Measurements from ENCODE around the gene DMRTB1. TPM values are rescaled to one million over a fixed set of nuclear protein-coding genes. Genes with fewer than 3 reads are reported as not detected.

Gene DMRTB1
- total and polyA plus RNA-seq, 2 experiments from 2014 or later = not detected

GRCh38 chr1:53513846-53514245 lies 54.6 kb downstream of the DMRTB1 start:
- H3K79me2 ChIP-seq = no peaks in the 10 kb centered on the region
- no peak overlapping the region for H2AFZ ChIP-seq
- no peaks in the 10 kb centered on the region for H4K20me1 ChIP-seq (ENCODE audit: insufficient read depth, poor library complexity, severe bottlenecking)
- TF ChIP-seq EZH2 (IDR thresholded peaks at IDR 0.05; ENCODE audit: borderline replicate concordance) (no peak), EZH2phosphoT487 (IDR thresholded peaks at IDR 0.05; ENCODE audit: low read depth, severe bottlenecking, unreplicated experiment) (no peak), CTCF (IDR thresholded peaks at IDR 0.05; ENCODE audit: poor library complexity) (no peak)
- H3K27me3 ChIP-seq = no peaks in the 10 kb centered on the region
- no peaks in the 10 kb centered on the region for H3K36me3 ChIP-seq (replicated peaks; ENCODE audit: insufficient read depth, low read depth)
- no peak overlapping the region for H3K27ac ChIP-seq
- 95% methylated on average over 7 of the region's 7 CpGs for WGBS (ENCODE audit: low lambda C conversion rate, missing lambda C conversion rate)
- H3K4me2 ChIP-seq = no peak overlapping the region
- H3K9me2 ChIP-seq (replicated peaks; ENCODE audit: insufficient read depth) = no peaks in the 10 kb centered on the region
- no peaks in the 10 kb centered on the region for H3K9me3 ChIP-seq (ENCODE audit: low read depth)
- no peak overlapping the region for H3K4me3 ChIP-seq
- no peak for DNase-seq (ENCODE audit: low spot score)
- peaks cover 21% of the 10 kb centered on the region for H3K4me1 ChIP-seq (ENCODE audit: insufficient read depth)

- Histone ChIP-seq H3K9me3 (ENCODE audit: low read depth) (no peaks in the 10 kb centered on the region), H3K27ac (no peak overlapping the region), H3K4me1 (ENCODE audit: insufficient read depth) (peaks cover 17% of the 10 kb centered on the region), H2AFZ (no peak overlapping the region), H3K79me2 (no peaks in the 10 kb centered on the region), H4K20me1 (ENCODE audit: insufficient read depth, poor library complexity, severe bottlenecking) (no peaks in the 10 kb centered on the region), H3K4me3 (no peak overlapping the region), H3K9me2 (replicated peaks; ENCODE audit: insufficient read depth) (no peaks in the 10 kb centered on the region), H3K4me2 (no peak overlapping the region), H3K36me3 (replicated peaks; ENCODE audit: insufficient read depth, low read depth) (no peaks in the 10 kb centered on the region), H3K27me3 (no peaks in the 10 kb centered on the region)
- no peak for TF ChIP-seq EZH2 (IDR thresholded peaks at IDR 0.05; ENCODE audit: borderline replicate concordance)
- no peak for TF ChIP-seq CTCF (IDR thresholded peaks at IDR 0.05; ENCODE audit: poor library complexity)
- no peak for TF ChIP-seq EZH2phosphoT487 (IDR thresholded peaks at IDR 0.05; ENCODE audit: low read depth, severe bottlenecking, unreplicated experiment)
- no peak for DNase-seq (ENCODE audit: low spot score)
- 93% methylated on average over 10 of the region's 10 CpGs for WGBS (ENCODE audit: low lambda C conversion rate, missing lambda C conversion rate)
Measured at GRCh38 chr1:53514436-53514835, 55.2 kb downstream of the DMRTB1 start.

- 93% methylated on average over 7 of the region's 7 CpGs for WGBS (ENCODE audit: low lambda C conversion rate, missing lambda C conversion rate)
- Histone ChIP-seq H3K27ac (no peak overlapping the region), H3K36me3 (replicated peaks; ENCODE audit: insufficient read depth, low read depth) (no peaks in the 10 kb centered on the region), H3K27me3 (no peaks in the 10 kb centered on the region), H3K79me2 (no peaks in the 10 kb centered on the region), H3K4me3 (no peak overlapping the region), H2AFZ (no peak overlapping the region), H3K4me1 (ENCODE audit: insufficient read depth) (peaks cover 16% of the 10 kb centered on the region), H3K9me2 (replicated peaks; ENCODE audit: insufficient read depth) (no peaks in the 10 kb centered on the region), H3K4me2 (no peak overlapping the region), H4K20me1 (ENCODE audit: insufficient read depth, poor library complexity, severe bottlenecking) (no peaks in the 10 kb centered on the region), H3K9me3 (ENCODE audit: low read depth) (no peaks in the 10 kb centered on the region)
- TF ChIP-seq EZH2phosphoT487 (IDR thresholded peaks at IDR 0.05; ENCODE audit: low read depth, severe bottlenecking, unreplicated experiment) = no peak
- TF ChIP-seq EZH2 (IDR thresholded peaks at IDR 0.05; ENCODE audit: borderline replicate concordance) = no peak
- no peak for TF ChIP-seq CTCF (IDR thresholded peaks at IDR 0.05; ENCODE audit: poor library complexity)
- no peak for DNase-seq (ENCODE audit: low spot score)
Measured at GRCh38 chr1:53516181-53516580, 57.0 kb downstream of the DMRTB1 start.

Other genes with a start within 250 kb of the DMRTB1 start
- gene CZIB, start 238.8 kb upstream of the DMRTB1 start, total RNA-seq = 40.7 and 51.9 TPM in 2 replicates
- gene CZIB, start 238.8 kb upstream of the DMRTB1 start, polyA plus RNA-seq = 53.9 and 61.0 TPM in 2 replicates
- 28.4 and 31.8 TPM in 2 replicates for gene MAGOH, start 220.9 kb upstream of the DMRTB1 start, total RNA-seq
- 26.7 and 35.2 TPM in 2 replicates for gene MAGOH, start 220.9 kb upstream of the DMRTB1 start, polyA plus RNA-seq
- 2.6 and 2.7 TPM in 2 replicates for gene LRP8, start 131.3 kb upstream of the DMRTB1 start, total RNA-seq
- 2.1 and 2.4 TPM in 2 replicates for gene LRP8, start 131.3 kb upstream of the DMRTB1 start, polyA plus RNA-seq